Cardiac muscle cell (in vitro differentiated cells and primary cell): ENCODE data around the gene EXOSC1. TPM values are rescaled to one million over a fixed set of nuclear protein-coding genes. Genes with fewer than 3 reads are reported as not detected.
"Not testable (repeated sequence)": the region's sequence is repeated elsewhere in the genome, so short reads cannot be mapped to it uniquely, and the experiment has no call there.

Experiments used
- DNase-seq, 2 donors: peaks; one replicate each; pipeline versions ENCODE4 v3.0.0 to v3.0.0-alpha.2; 2010 to 2017; ENCODE audit warnings: low read depth in 1 of 2, low spot score in 1 of 2
- H3K27ac ChIP-seq: fragments of 200-600 bp; sonication (generic); 2 replicates; pipeline ENCODE4 v1.5.1; 2016
- H3K27me3 ChIP-seq: fragments of 200-600 bp; sonication (generic); 2 replicates; pipeline ENCODE4 v1.6.0; 2016; ENCODE audit warnings: control low read depth
- H3K36me3 ChIP-seq: fragments of 200-600 bp; sonication (generic); 2 replicates; pipeline ENCODE4 v1.5.1; 2016; ENCODE audit warnings: control low read depth
- H3K4me1 ChIP-seq: fragments of 200-600 bp; sonication (generic); 2 replicates; pipeline ENCODE4 v1.8.1; 2017; ENCODE audit warnings: low read depth, mild to moderate bottlenecking, mixed run types
- H3K4me3 ChIP-seq: fragments of 200-600 bp; sonication (generic); 2 replicates; pipeline ENCODE4 v1.5.1; 2016; ENCODE audit warnings: mild to moderate bottlenecking
- H3K9me3 ChIP-seq: fragments of 200-600 bp; sonication (generic); 2 replicates; pipeline ENCODE4 v1.5.1; 2017; ENCODE audit warnings: low read depth, mild to moderate bottlenecking, control low read depth
- CTCF ChIP-seq: IDR thresholded peaks from 2 replicates; pipeline ENCODE4 v1.5.1; 2012; ENCODE audit warnings: low read depth, mild to moderate bottlenecking, low read length
- polyA plus RNA-seq: library from polyadenylated mRNA; unstranded; fragments of >200 nt; fragmentation: Nextera tagmentation; extraction: Ambion mirVana; gene quantifications from 2 replicates; pipeline ENCODE4 v1.2.1, GENCODE V29; 2016
- total RNA-seq: library from RNA; depleted of rRNA; stranded (reverse); fragments of >200 nt; gene quantifications from 2 replicates; pipeline ENCODE4 v1.2.3, GENCODE V29; 2016

EXOSC1 gene
- total and polyA plus RNA-seq, 2 experiments from 2014 or later = 38.3 to 56.5 TPM

- peak in 1 of 2 donors; percentile 25 for DNase-seq
- no peaks in the 10 kb centered on the region for H3K9me3 ChIP-seq
- no peaks in the 10 kb centered on the region for H3K27me3 ChIP-seq
- TF ChIP-seq CTCF = no peak
- peak overlapping the region; percentile 78 for H3K27ac ChIP-seq
- H3K4me3 ChIP-seq = no peak overlapping the region
- peaks cover 3% of the 10 kb centered on the region for H3K4me1 ChIP-seq
- H3K36me3 ChIP-seq = peaks cover 66% of the 10 kb centered on the region
Observed at GRCh38 chr10:97434055-97434454, 11.8 kb downstream of the EXOSC1 start.

- no peaks in the 10 kb centered on the region for H3K9me3 ChIP-seq
- peak overlapping the region; percentile 62 for H3K4me3 ChIP-seq
- H3K27me3 ChIP-seq = no peaks in the 10 kb centered on the region
- peaks cover 11% of the 10 kb centered on the region for H3K4me1 ChIP-seq
- peak in 1 of 2 donors; percentile 32 for DNase-seq
- H3K27ac ChIP-seq = peak overlapping the region; percentile 68
- peaks cover 33% of the 10 kb centered on the region for H3K36me3 ChIP-seq
- no peak for TF ChIP-seq CTCF
Observed at GRCh38 chr10:97428572-97428981, 17.2 kb downstream of the EXOSC1 start.

GRCh38 chr10:97427571-97428179 lies 18.1 kb downstream of the EXOSC1 start:
- Histone ChIP-seq H3K9me3 (no peaks in the 10 kb centered on the region), H3K27me3 (no peaks in the 10 kb centered on the region), H3K4me1 (peaks cover 11% of the 10 kb centered on the region), H3K4me3 (peak overlapping the region; percentile 62), H3K27ac (peak overlapping the region; percentile 68), H3K36me3 (peaks cover 29% of the 10 kb centered on the region)
- peak; percentile 52 to 60 for DNase-seq
- TF ChIP-seq CTCF = no peak

- TF ChIP-seq CTCF = no peak
- Histone ChIP-seq H3K36me3 (peaks cover 27% of the 10 kb centered on the region), H3K27me3 (no peaks in the 10 kb centered on the region), H3K4me1 (peaks cover 11% of the 10 kb centered on the region), H3K4me3 (peak overlapping the region; percentile 62), H3K9me3 (no peaks in the 10 kb centered on the region), H3K27ac (peak overlapping the region; percentile 68)
- peak in 1 of 2 donors; percentile 39 for DNase-seq
Observed at GRCh38 chr10:97426776-97427570, 18.8 kb downstream of the EXOSC1 start.

- peak; percentile 95 to 98 for DNase-seq
- Histone ChIP-seq H3K4me3 (peak within 1 kb of the TSS; percentile 62), H3K27ac (peak within 1 kb of the TSS; percentile 68), H3K9me3 (no peaks in the 10 kb centered on the region), H3K4me1 (peaks cover 11% of the 10 kb centered on the region), H3K27me3 (no peaks in the 10 kb centered on the region), H3K36me3 (peaks cover 19% of the 10 kb centered on the region)
- TF ChIP-seq CTCF = peak; percentile 60
Observed at GRCh38 chr10:97425964-97426775, 19.6 kb downstream of the EXOSC1 start, which contains the start of gene PGAM1. Gene PGAM1 (plus strand): TSS chr10:97426191. CDS start chr10:97426308, 117 bp downstream.

- not testable (repeated sequence) for DNase-seq, H3K4me1 ChIP-seq, H3K4me3 ChIP-seq, H3K27me3 ChIP-seq, H3K9me3 ChIP-seq, H3K36me3 ChIP-seq
- H3K27ac ChIP-seq = peak overlapping the region; percentile 68
Observed at GRCh38 chr10:97423757-97424098, 22.1 kb downstream of the EXOSC1 start.
